ENCODE measurements around the gene ELFN1.

Gene ELFN1

DNA sequence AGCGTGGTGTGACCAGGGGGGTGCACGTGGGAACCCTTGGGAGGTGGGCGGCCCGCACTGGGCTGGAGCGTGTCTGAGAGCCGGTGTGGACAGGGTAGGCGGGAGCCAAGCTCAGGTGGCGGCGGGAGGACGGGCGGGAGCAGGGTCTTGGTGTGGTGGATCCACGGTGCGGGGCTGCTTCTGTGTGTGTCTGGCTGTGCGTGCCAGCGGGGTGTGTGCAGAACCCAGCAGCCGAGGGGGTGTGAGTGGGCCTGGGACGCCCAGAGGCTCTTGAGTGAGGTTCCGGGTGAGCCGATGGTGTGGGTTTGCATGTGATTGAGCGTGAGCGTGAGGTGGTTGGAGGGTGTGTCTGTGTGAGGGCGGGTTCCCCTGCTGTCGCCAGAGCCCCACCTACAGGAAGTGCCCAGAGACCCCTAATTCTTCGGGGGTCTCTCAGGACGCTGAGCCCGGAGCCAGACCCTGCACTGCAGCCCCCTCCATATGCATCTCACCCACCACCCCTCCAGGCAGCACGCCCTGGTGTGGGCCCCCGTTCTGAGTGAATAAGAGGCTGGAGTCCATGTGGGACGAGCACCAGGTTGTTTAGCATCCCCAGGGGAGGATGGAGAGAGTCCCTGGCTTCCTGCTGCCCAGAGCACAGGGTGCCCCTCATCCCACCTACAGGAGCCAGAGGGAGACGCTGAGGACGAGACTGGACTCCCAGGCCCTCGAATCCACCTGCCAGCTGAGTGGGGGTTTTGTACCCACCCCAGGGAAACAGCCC is 78.2 kb downstream of the ELFN1 start:
- Histone ChIP-seq H3K18ac (ENCODE audit: low read length) (no peak overlapping the region), H3K4ac (ENCODE audit: low read depth, low read length) (no peak overlapping the region), H3K56ac (ENCODE audit: low read length) (no peak overlapping the region), H3K79me1 (ENCODE audit: low read length) (no peaks in the 10 kb centered on the region), H3K9ac (ENCODE audit: low read length) (no peak overlapping the region), H3K4me1 (ENCODE audit: control insufficient read depth, low read depth, low read length) (no peaks in the 10 kb centered on the region), H3K79me2 (ENCODE audit: control insufficient read depth, insufficient read depth, low read length) (no peaks in the 10 kb centered on the region), H3K23ac (ENCODE audit: low read length) (no peak overlapping the region), H2AK5ac (ENCODE audit: low read length) (no peak overlapping the region), H3K27me3 (ENCODE audit: insufficient read depth, low read length, poor library complexity) (no peaks in the 10 kb centered on the region), H4K8ac (ENCODE audit: low read depth, low read length) (no peak overlapping the region), H3K4me3 (ENCODE audit: low read length) (no peak overlapping the region), H2BK5ac (ENCODE audit: low read length) (no peak overlapping the region), H3K27ac (ENCODE audit: low read depth, low read length) (no peak overlapping the region), H4K5ac (ENCODE audit: low read length) (no peak overlapping the region), H3K4me2 (ENCODE audit: low read length) (no peak overlapping the region), H3K36me3 (ENCODE audit: control insufficient read depth, insufficient read depth, low read length) (no peaks in the 10 kb centered on the region), H2BK120ac (ENCODE audit: low read depth, low read length) (no peak overlapping the region), H2BK15ac (replicated peaks; ENCODE audit: low read depth) (no peak overlapping the region)
- no peak for DNase-seq
- WGBS (ENCODE audit: extremely low coverage, insufficient coverage, low lambda C conversion rate), result no CpG with 5 or more reads among the region's 32 CpGs

DNA sequence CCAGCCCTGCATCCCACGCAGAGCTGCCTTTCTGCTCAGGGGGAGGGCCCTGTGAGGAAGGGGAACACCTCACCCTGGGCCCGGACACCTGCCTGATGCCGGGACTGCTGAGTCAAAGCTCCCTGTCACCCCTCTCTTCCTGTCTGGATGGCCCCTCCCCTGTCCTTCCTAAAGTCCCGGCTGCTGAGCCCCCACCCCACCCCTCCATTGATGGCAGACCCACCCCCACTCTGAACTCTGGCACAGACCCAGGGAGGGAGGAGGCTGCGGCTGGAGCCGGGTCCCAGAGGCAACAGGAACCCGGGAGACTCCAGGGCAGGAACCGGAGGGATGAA is 78.7 kb downstream of the ELFN1 start:
- Histone ChIP-seq H3K4me1 (ENCODE audit: control insufficient read depth, low read depth, low read length) (no peaks in the 10 kb centered on the region), H3K36me3 (ENCODE audit: control insufficient read depth, insufficient read depth, low read length) (no peaks in the 10 kb centered on the region), H3K56ac (ENCODE audit: low read length) (no peak overlapping the region), H3K4ac (ENCODE audit: low read depth, low read length) (no peak overlapping the region), H3K27ac (ENCODE audit: low read depth, low read length) (no peak overlapping the region), H3K9ac (ENCODE audit: low read length) (no peak overlapping the region), H2AK5ac (ENCODE audit: low read length) (no peak overlapping the region), H3K79me1 (ENCODE audit: low read length) (no peaks in the 10 kb centered on the region), H3K18ac (ENCODE audit: low read length) (no peak overlapping the region), H3K4me2 (ENCODE audit: low read length) (no peak overlapping the region), H3K4me3 (ENCODE audit: low read length) (no peak overlapping the region), H3K23ac (ENCODE audit: low read length) (no peak overlapping the region), H2BK5ac (ENCODE audit: low read length) (no peak overlapping the region), H2BK15ac (replicated peaks; ENCODE audit: low read depth) (no peak overlapping the region), H4K5ac (ENCODE audit: low read length) (no peak overlapping the region), H2BK120ac (ENCODE audit: low read depth, low read length) (no peak overlapping the region), H3K27me3 (ENCODE audit: insufficient read depth, low read length, poor library complexity) (no peaks in the 10 kb centered on the region), H4K8ac (ENCODE audit: low read depth, low read length) (no peak overlapping the region), H3K79me2 (ENCODE audit: control insufficient read depth, insufficient read depth, low read length) (no peaks in the 10 kb centered on the region)
- WGBS (ENCODE audit: extremely low coverage, insufficient coverage, low lambda C conversion rate), result no CpG with 5 or more reads among the region's 8 CpGs
- DNase-seq, result no peak

DNA sequence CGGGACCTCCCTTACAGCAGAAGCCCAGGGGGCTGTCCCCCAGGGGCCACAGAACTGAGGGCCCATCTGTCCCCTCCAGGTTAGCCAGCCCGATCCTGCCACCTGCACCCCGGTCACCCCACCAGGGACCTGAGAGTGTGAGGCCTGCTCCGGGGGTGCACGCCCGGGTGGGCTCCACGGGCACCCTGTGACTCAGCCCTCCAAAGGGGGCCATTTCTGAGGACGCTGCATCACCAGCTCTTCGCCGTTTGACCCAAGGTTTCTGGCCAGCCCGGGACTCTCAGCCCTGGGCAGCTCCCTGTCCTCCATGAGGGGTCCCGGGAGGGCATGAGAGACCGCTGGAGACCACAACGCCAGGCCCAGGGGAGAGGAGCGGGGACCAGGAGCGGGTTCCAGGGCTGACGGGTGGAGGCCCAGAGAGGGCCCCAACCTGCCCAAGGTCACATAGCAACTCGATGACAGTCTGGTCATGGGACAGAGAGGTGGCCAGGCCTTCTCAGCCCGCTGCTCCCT is 79.3 kb downstream of the ELFN1 start:
- H3K4me3 ChIP-seq (ENCODE audit: low read length), result no peak overlapping the region
- H2BK120ac ChIP-seq (ENCODE audit: low read depth, low read length), result no peak overlapping the region
- no peaks in the 10 kb centered on the region for H3K79me2 ChIP-seq (ENCODE audit: control insufficient read depth, insufficient read depth, low read length)
- H3K4me2 ChIP-seq (ENCODE audit: low read length), result no peak overlapping the region
- H2AK5ac ChIP-seq (ENCODE audit: low read length), result no peak overlapping the region
- H3K9ac ChIP-seq (ENCODE audit: low read length), result no peak overlapping the region
- H3K27me3 ChIP-seq (ENCODE audit: insufficient read depth, low read length, poor library complexity), result no peaks in the 10 kb centered on the region
- no peak overlapping the region for H4K5ac ChIP-seq (ENCODE audit: low read length)
- H3K4me1 ChIP-seq (ENCODE audit: control insufficient read depth, low read depth, low read length), result no peaks in the 10 kb centered on the region
- WGBS (ENCODE audit: extremely low coverage, insufficient coverage, low lambda C conversion rate), result no CpG with 5 or more reads among the region's 19 CpGs
- H4K8ac ChIP-seq (ENCODE audit: low read depth, low read length), result no peak overlapping the region
- no peak overlapping the region for H2BK15ac ChIP-seq (replicated peaks; ENCODE audit: low read depth)
- no peak overlapping the region for H3K27ac ChIP-seq (ENCODE audit: low read depth, low read length)
- DNase-seq, result no peak
- H3K4ac ChIP-seq (ENCODE audit: low read depth, low read length), result no peak overlapping the region
- no peak overlapping the region for H3K56ac ChIP-seq (ENCODE audit: low read length)
- no peak overlapping the region for H2BK5ac ChIP-seq (ENCODE audit: low read length)
- no peaks in the 10 kb centered on the region for H3K36me3 ChIP-seq (ENCODE audit: control insufficient read depth, insufficient read depth, low read length)
- H3K79me1 ChIP-seq (ENCODE audit: low read length), result no peaks in the 10 kb centered on the region
- no peak overlapping the region for H3K18ac ChIP-seq (ENCODE audit: low read length)
- H3K23ac ChIP-seq (ENCODE audit: low read length), result no peak overlapping the region

DNA sequence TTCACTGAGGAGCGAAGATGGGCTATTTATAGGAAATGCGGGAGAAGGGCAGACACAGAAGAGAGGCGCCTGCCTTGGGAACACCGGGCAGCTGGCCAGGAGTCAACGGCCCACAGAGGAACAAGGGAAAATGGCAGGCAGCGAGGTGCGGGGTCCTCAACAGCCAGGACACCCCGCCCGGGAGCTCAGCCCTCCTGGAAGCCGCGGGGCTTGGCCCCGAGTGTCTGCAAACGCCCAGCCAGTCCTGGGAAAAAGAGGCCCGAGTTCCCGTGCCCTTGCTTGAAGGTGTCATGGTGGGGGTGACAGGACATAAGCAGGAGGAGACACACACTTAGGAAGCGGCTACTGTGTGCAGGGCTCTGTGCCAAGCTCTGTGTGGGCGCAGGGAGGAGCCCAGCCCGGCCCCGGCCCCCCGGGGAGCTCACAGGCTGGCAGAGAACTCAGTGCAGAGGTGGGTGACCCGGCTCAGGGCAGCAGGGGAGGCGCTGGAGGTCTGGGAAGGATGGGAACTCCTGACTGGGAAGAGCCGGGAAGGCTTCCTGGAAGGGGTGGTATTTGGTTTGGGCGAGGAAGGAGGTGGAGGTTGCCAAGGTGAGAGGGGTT is 79.9 kb downstream of the ELFN1 start:
- Histone ChIP-seq H3K4ac (ENCODE audit: low read depth, low read length) (no peak overlapping the region), H3K23ac (ENCODE audit: low read length) (no peak overlapping the region), H3K4me3 (ENCODE audit: low read length) (no peak overlapping the region), H3K18ac (ENCODE audit: low read length) (no peak overlapping the region), H2BK120ac (ENCODE audit: low read depth, low read length) (no peak overlapping the region), H4K5ac (ENCODE audit: low read length) (no peak overlapping the region), H2BK15ac (replicated peaks; ENCODE audit: low read depth) (no peak overlapping the region), H3K36me3 (ENCODE audit: control insufficient read depth, insufficient read depth, low read length) (no peaks in the 10 kb centered on the region), H3K79me1 (ENCODE audit: low read length) (no peaks in the 10 kb centered on the region), H3K56ac (ENCODE audit: low read length) (no peak overlapping the region), H3K4me1 (ENCODE audit: control insufficient read depth, low read depth, low read length) (no peaks in the 10 kb centered on the region), H2AK5ac (ENCODE audit: low read length) (no peak overlapping the region), H3K4me2 (ENCODE audit: low read length) (no peak overlapping the region), H3K79me2 (ENCODE audit: control insufficient read depth, insufficient read depth, low read length) (no peaks in the 10 kb centered on the region), H2BK5ac (ENCODE audit: low read length) (no peak overlapping the region), H4K8ac (ENCODE audit: low read depth, low read length) (no peak overlapping the region), H3K9ac (ENCODE audit: low read length) (no peak overlapping the region), H3K27ac (ENCODE audit: low read depth, low read length) (no peak overlapping the region), H3K27me3 (ENCODE audit: insufficient read depth, low read length, poor library complexity) (no peaks in the 10 kb centered on the region)
- WGBS (ENCODE audit: extremely low coverage, insufficient coverage, low lambda C conversion rate), result no CpG with 5 or more reads among the region's 24 CpGs
- DNase-seq, result no peak

DNA sequence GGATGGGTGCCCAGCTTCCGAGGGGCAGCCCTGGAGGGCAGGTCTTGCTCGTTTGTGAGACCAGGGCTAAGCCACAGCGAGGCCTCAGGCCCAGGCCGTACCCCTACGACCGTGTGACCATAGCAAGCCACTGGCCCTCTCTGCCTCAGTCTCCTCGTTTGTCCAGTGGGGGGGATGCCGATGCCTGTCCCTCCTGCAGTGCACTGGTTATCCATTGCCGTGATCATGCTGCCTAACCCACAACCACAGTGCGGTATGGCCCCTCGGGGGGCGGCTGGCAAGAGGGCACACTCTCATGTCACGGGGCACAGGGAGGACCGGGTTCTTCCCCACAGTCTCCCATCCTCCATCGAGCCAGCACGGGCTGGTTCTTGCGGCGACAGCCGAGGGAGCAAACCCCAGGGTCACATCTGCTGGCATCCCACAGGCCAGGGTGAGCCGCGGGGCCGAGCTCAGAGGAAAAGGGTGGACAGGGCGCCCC is 80.5 kb downstream of the ELFN1 start:
- Histone ChIP-seq H3K9ac (ENCODE audit: low read length) (no peak overlapping the region), H2BK15ac (replicated peaks; ENCODE audit: low read depth) (no peak overlapping the region), H4K5ac (ENCODE audit: low read length) (no peak overlapping the region), H3K4ac (ENCODE audit: low read depth, low read length) (no peak overlapping the region), H3K23ac (ENCODE audit: low read length) (no peak overlapping the region), H2BK120ac (ENCODE audit: low read depth, low read length) (no peak overlapping the region), H3K4me1 (ENCODE audit: control insufficient read depth, low read depth, low read length) (no peaks in the 10 kb centered on the region), H3K79me1 (ENCODE audit: low read length) (no peaks in the 10 kb centered on the region), H3K4me3 (ENCODE audit: low read length) (no peak overlapping the region), H2AK5ac (ENCODE audit: low read length) (no peak overlapping the region), H3K4me2 (ENCODE audit: low read length) (no peak overlapping the region), H4K8ac (ENCODE audit: low read depth, low read length) (no peak overlapping the region), H3K27me3 (ENCODE audit: insufficient read depth, low read length, poor library complexity) (no peaks in the 10 kb centered on the region), H3K18ac (ENCODE audit: low read length) (no peak overlapping the region), H3K36me3 (ENCODE audit: control insufficient read depth, insufficient read depth, low read length) (no peaks in the 10 kb centered on the region), H2BK5ac (ENCODE audit: low read length) (no peak overlapping the region), H3K56ac (ENCODE audit: low read length) (no peak overlapping the region), H3K27ac (ENCODE audit: low read depth, low read length) (no peak overlapping the region), H3K79me2 (ENCODE audit: control insufficient read depth, insufficient read depth, low read length) (no peaks in the 10 kb centered on the region)
- WGBS (ENCODE audit: extremely low coverage, insufficient coverage, low lambda C conversion rate), result no CpG with 5 or more reads among the region's 23 CpGs
- DNase-seq, result no peak

Data from mesendoderm (in vitro differentiated cells).